Activated naive CD4-positive, alpha-beta T cell treated with anti-CD3 and anti-CD28 coated beads, Interleukin-2, amount 10 ng/mL, durations not matched to agents 7 days and 5 days (primary cell): ENCODE measurements around the gene GSPT1.

Experiments
- CTCF ChIA-PET: fragments of 350-600 bp; sonication (Branson Sonifier 250); formaldehyde crosslinking; loops from one replicate; lab custom pipeline; 2021; ENCODE audit warnings: antibody characterized with exemption; lab: Charles Lee
- DNase-seq: peaks from one replicate; pipeline ENCODE4 v3.0.0-alpha.2; 2020
- H3K27ac Mint-ChIP-seq: one replicate; pipeline ENCODE4 v1.8.0; 2021; ENCODE audit warnings: mild to moderate bottlenecking, moderate library complexity, mixed read lengths
- H3K27me3 Mint-ChIP-seq: one replicate; pipeline ENCODE4 v1.8.0; 2021; ENCODE audit warnings: mild to moderate bottlenecking, mixed read lengths
- H3K36me3 Mint-ChIP-seq: one replicate; pipeline ENCODE4 v1.8.0; 2021; ENCODE audit warnings: mixed read lengths
- H3K4me1 Mint-ChIP-seq: one replicate; pipeline ENCODE4 v1.8.0; 2021; ENCODE audit warnings: mixed read lengths
- H3K4me3 Mint-ChIP-seq: one replicate; pipeline ENCODE4 v1.8.0; 2021; ENCODE audit warnings: mild to moderate bottlenecking, moderate library complexity, mixed read lengths
- H3K9me3 Mint-ChIP-seq: one replicate; pipeline ENCODE4 v1.8.0; 2021; ENCODE audit warnings: mixed read lengths

GSPT1 gene

DNA sequence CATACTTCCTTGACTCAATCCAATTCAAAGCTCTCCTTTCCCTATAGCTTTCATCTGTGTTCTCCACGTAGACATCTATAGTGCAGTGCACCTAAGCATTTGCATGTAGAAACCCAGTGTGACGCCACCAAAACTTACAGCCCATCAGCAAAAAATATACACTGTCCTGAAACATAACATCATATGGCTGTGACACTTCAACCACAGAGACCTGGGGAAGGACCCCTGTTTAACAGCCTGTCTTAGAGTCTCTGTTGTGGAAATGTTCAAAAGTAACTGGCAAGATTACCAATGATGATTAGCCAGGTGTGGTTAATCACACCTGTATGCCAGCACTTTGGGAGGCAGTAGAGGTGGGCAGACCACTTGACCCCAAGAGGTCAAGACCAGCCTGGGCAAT lies 22.2 kb downstream of the GSPT1 start:
- no peaks in the 10 kb centered on the region for H3K9me3 Mint-ChIP-seq
- peaks cover 35% of the 10 kb centered on the region for H3K36me3 Mint-ChIP-seq
- H3K27me3 Mint-ChIP-seq, result no peaks in the 10 kb centered on the region
- no peak for DNase-seq
- no peak overlapping the region for H3K27ac Mint-ChIP-seq
- CTCF ChIA-PET, result no interaction called here
- no peak overlapping the region for H3K4me3 Mint-ChIP-seq
- H3K4me1 Mint-ChIP-seq, result peaks cover 12% of the 10 kb centered on the region

DNA sequence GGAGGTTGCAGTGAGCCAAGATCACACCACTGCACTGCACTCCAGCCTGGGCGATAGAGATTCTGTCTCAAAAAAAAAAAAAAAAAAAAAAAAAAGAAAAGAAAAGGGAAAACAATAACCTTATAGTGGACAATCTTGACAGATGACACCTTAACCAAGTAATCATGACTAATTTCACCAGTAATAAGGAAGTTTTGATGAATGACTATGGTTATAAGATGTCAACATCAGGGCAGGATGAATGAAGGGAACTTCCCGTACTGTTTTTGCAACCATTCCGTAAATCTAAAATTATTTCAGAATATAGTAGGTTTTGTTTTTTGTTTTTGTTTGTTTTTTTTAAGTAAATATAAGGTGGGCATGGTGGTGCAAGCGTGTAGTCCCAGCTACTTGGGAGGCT lies 23.0 kb downstream of the GSPT1 start:
- Mint-ChIP-seq H3K4me3 (no peak overlapping the region), H3K27ac (no peak overlapping the region), H3K9me3 (no peaks in the 10 kb centered on the region), H3K4me1 (peaks cover 6% of the 10 kb centered on the region), H3K27me3 (no peaks in the 10 kb centered on the region), H3K36me3 (peaks cover 37% of the 10 kb centered on the region)
- CTCF ChIA-PET, result no interaction called here
- no peak for DNase-seq

DNA sequence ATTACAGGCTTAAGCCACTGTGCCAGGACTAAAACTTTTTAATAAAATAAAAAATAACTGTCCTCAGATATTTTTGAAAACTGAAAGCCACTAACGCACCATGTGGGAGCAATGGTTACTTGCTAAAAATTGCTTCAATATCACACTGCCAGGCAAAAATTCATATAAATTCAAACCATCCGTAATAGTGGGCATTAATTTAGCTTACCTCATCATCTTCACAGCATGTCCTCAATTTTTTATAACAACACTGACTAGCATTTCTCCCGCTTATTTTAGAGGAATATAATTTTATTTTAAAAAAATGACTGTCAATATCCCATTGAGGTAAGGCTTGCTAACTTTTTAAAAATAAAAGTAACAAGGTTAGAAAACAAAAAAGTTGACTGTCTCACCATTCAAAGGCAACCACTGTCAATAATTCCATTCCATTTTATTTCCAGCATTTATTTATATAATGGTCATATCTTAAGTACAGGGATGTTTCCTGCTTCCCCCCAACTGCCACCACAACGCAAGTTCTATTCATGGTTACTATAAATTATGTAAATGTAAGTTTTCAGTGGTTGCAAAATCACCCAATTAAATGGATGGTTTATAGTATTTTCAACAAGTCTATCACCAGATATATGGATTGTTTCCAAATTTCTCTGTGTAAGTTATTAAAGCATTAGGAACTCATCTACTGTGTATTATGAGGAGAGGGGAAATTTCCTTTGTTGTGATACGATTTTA lies 25.4 kb downstream of the GSPT1 start:
- DNase-seq, result no peak
- Mint-ChIP-seq H3K4me1 (no peaks in the 10 kb centered on the region), H3K27ac (no peak overlapping the region), H3K36me3 (peaks cover 46% of the 10 kb centered on the region), H3K27me3 (no peaks in the 10 kb centered on the region), H3K4me3 (no peak overlapping the region), H3K9me3 (no peaks in the 10 kb centered on the region)
- CTCF ChIA-PET, result no interaction called here

DNA sequence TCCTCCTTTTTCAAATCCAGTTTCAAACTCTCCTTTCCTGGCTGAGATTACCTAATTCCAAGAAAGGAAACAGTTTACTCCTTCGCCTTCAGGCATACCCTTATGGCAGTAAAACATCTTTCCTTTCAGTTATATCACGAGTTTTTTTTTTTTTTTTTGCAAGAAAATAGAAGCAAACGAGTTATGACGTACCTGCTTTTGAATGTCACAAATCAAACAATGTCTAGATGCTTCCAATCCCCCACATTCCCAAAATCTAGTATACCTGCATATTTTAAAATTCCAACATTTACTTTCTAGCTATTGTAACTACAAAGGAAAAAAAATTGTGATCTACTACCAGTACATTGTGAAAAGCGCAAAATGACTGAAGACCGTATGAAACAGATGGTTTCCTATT lies 28.9 kb downstream of the GSPT1 start:
- Mint-ChIP-seq H3K4me3 (no peak overlapping the region), H3K9me3 (no peaks in the 10 kb centered on the region), H3K4me1 (no peaks in the 10 kb centered on the region), H3K36me3 (peaks cover 43% of the 10 kb centered on the region), H3K27ac (no peak overlapping the region), H3K27me3 (no peaks in the 10 kb centered on the region)
- CTCF ChIA-PET, result no interaction called here
- DNase-seq, result no peak

DNA sequence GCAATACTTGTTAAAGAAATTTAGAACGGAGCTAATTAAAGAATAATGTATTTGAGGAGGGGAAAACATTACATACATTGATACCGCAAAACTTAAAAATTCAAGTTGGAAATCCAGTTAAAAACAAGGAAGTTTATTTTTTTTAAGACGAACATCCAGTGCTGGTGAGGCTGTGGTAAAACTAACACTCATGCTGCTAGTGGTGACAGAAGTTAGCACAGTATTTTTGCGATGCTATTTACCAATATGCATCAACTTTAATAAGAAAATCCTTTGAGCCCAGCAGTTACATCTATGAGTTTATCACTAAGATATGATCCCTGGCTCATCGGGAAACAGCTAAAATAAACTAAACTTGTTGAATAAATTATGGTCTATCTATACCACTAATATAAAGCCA lies 31.7 kb downstream of the GSPT1 start:
- peaks cover 46% of the 10 kb centered on the region for H3K36me3 Mint-ChIP-seq

DNA sequence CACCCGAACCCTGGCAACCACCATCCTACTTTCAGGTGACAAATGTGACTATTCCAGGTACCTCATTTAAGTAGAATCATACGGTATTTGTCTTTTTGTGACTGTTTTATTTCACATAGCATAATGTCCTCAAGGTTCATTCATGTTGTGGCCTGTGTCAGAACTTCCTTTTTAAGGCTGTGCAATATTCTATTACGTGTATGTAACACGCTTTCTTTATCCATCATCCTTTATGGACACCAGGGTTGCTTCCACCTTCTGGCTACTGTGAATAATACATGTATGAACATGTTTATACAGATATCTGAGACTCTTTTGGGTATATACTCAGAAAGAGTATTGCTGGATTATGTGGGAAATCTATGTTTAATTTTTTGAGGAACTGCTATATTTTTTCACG lies 35.7 kb downstream of the GSPT1 start:
- CTCF ChIA-PET, result no interaction called here
- H3K4me1 Mint-ChIP-seq, result peaks cover 3% of the 10 kb centered on the region
- H3K36me3 Mint-ChIP-seq, result peaks cover 41% of the 10 kb centered on the region
- no peaks in the 10 kb centered on the region for H3K9me3 Mint-ChIP-seq
- no peak for DNase-seq
- no peaks in the 10 kb centered on the region for H3K27me3 Mint-ChIP-seq
- H3K27ac Mint-ChIP-seq, result peak overlapping the region; percentile 47
- H3K4me3 Mint-ChIP-seq, result no peak overlapping the region

More for the DNA sequence above, 31.7 kb downstream of the GSPT1 start:
- CTCF ChIA-PET, result interaction anchor here (0.6 to 0.7 kb wide), 2 partner anchors 405 to 470 kb away, joined by 3 read pairs; no protein-coding TSS in a partner anchor
- no peak overlapping the region for H3K4me3 Mint-ChIP-seq
- no peak for DNase-seq
- no peaks in the 10 kb centered on the region for H3K27me3 Mint-ChIP-seq
- no peak overlapping the region for H3K27ac Mint-ChIP-seq
- peaks cover 3% of the 10 kb centered on the region for H3K4me1 Mint-ChIP-seq
- H3K9me3 Mint-ChIP-seq, result no peaks in the 10 kb centered on the region

DNA sequence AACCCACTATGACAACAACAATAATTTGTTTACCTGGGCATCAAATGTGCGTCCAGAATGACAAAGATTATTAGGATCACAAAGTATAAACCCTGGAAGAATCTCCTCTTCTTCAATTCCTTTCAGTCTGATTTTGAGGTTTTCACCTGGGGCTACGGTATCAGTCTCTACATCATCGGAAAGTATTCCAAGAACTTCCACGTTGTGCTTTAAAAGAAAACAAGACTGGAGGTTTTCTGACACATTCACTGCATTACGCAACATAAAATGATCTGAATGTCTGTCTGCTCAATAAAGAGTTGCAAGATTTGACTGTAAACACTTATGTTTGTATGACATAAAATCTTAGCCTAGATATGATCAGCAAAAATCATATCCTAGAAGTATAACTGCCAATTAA lies 38.4 kb downstream of the GSPT1 start:
- no peak for DNase-seq
- CTCF ChIA-PET, result interaction anchor here (1.0 kb wide), 1 partner anchor 19 kb away, joined by 4 read pairs; no protein-coding TSS in a partner anchor
- Mint-ChIP-seq H3K4me3 (no peak overlapping the region), H3K4me1 (peaks cover 3% of the 10 kb centered on the region), H3K27ac (no peak overlapping the region), H3K27me3 (no peaks in the 10 kb centered on the region), H3K9me3 (no peaks in the 10 kb centered on the region), H3K36me3 (peaks cover 43% of the 10 kb centered on the region)

DNA sequence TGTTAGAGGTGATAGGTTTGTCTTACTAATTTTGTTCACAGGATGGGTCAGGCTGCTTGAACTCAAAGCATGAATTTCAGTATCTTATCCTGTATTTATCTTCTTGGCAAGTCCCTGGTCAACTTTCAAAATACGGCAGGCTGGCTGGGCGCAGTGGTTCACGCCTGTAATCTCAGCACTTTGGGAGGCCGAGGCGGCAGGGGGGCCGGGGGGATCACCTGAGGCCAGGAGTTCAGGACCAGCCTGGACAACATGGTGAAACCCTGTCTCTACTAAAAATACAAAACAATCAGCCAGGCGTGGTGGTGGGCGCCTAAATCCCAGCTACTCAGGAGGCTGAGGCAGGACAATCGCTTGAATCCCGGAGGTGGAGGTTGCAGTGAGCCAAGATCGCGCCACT lies 39.5 kb downstream of the GSPT1 start:
- CTCF ChIA-PET, result interaction anchor here (1.0 kb wide), 1 partner anchor 20 kb away, joined by 4 read pairs; no protein-coding TSS in a partner anchor
- no peak overlapping the region for H3K27ac Mint-ChIP-seq
- H3K9me3 Mint-ChIP-seq, result no peaks in the 10 kb centered on the region
- peaks cover 3% of the 10 kb centered on the region for H3K4me1 Mint-ChIP-seq
- H3K27me3 Mint-ChIP-seq, result no peaks in the 10 kb centered on the region
- DNase-seq, result no peak
- peaks cover 41% of the 10 kb centered on the region for H3K36me3 Mint-ChIP-seq
- no peak overlapping the region for H3K4me3 Mint-ChIP-seq

DNA sequence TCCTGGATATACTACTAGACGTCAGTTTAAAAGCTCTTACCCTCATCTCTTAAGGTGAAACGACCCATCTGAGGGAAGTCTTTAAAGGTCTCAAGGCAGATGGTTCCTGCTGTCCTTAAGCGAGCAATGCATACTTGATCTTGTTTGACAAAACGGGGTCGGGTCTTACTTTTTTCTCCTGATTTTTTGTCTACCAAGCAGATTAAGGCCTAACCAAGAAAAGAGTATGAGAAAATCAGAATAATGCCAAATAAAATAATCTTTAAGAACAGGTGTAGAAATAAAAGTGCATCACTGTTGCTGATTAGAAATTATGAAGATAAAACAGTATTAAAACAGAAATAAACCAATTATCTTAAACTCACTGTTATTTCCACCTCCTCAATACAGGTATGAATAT lies 40.0 kb downstream of the GSPT1 start:
- Mint-ChIP-seq H3K9me3 (no peaks in the 10 kb centered on the region), H3K36me3 (peaks cover 41% of the 10 kb centered on the region), H3K27me3 (no peaks in the 10 kb centered on the region), H3K27ac (no peak overlapping the region), H3K4me3 (no peak overlapping the region), H3K4me1 (peaks cover 3% of the 10 kb centered on the region)
- DNase-seq, result no peak
- CTCF ChIA-PET, result no interaction called here

DNA sequence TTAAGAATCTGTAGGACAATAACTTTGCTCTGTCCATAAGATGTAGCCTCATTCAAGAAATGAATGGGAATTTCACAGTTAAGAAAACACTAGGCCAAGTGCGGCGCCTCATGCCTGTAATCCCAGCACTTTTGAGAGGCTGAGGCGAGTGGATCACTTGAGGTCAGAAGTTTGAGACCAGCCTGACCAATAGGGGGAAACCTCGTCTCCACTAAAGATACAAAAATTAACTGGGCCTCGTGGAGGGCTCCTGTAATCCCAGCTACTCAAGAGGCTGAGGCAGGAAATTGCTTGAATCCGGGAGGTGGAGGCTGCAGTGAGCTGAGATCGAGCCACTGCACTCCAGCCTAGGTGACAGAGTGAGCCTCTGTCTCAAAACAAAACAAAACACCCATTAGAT lies 44.6 kb downstream of the GSPT1 start:
- CTCF ChIA-PET, result interaction anchor here (1.1 kb wide), 1 partner anchor 197 kb away, joined by 3 read pairs; no protein-coding TSS in a partner anchor
- Mint-ChIP-seq H3K27ac (peak overlapping the region; percentile 24), H3K36me3 (peaks cover 32% of the 10 kb centered on the region), H3K27me3 (no peaks in the 10 kb centered on the region), H3K4me1 (no peaks in the 10 kb centered on the region), H3K4me3 (no peak overlapping the region), H3K9me3 (no peaks in the 10 kb centered on the region)
- DNase-seq, result no peak

DNA sequence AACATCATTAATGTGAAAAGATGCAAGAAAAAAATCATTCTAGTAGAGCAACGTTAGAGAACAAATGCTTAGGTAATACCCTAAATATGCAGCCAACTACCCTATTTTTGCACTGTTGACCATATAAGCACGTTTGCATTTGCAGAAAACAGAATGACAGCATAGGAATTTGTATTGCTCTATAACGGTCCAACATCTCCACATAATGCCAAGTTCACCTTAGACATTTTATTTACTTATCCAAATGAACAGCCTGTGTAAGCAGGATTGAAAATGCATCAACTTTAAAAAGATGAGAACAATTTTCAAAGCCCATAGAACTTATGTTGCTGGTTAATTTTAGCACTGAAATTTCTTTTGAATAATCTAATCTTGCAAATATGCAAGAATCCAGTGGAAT lies 45.4 kb downstream of the GSPT1 start:
- no peaks in the 10 kb centered on the region for H3K9me3 Mint-ChIP-seq
- no peak for DNase-seq
- no peak overlapping the region for H3K27ac Mint-ChIP-seq
- no peaks in the 10 kb centered on the region for H3K4me1 Mint-ChIP-seq
- CTCF ChIA-PET, result no interaction called here
- no peak overlapping the region for H3K4me3 Mint-ChIP-seq
- no peaks in the 10 kb centered on the region for H3K27me3 Mint-ChIP-seq
- H3K36me3 Mint-ChIP-seq, result peaks cover 24% of the 10 kb centered on the region

DNA sequence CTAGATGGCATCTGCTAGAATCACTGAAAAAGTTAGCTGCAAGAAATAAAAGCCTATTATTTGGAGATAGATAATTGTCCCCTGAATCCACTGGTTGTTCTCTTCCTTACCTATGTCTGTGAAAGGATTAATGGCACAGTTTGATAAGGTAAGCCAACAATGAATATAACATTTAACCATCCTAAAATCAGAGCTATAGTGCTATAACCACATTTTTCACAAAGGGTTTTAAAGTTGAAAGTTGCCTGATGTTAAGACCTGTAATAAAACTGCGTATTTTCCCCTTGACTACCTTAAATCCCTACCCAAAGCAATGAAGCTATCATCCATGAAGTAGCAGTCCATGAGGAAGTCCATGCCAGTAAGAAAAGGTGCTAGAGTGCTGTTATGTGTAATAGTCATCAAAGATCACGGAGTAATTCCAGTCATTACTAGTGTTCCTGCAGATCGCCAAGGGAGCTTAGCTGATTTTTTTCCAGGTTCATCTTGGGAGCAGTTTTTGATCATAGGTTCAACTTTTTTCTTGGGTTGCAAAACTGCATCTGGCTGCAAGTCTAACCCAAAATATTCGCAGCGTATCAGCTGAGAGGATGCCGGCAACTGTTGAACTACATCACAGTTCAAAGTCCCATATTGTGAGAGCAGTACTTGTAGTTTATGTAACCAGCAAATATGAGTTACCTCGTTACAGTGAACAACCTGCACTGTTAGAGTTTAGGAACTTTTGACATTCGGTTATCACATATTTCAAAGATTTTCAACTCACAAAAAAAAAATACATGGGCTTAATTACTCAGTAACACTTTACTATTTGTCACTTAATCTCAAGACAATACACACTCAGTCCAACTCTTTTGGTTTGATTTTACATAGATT lies 46.2 kb downstream of the GSPT1 start:
- Mint-ChIP-seq H3K4me1 (no peaks in the 10 kb centered on the region), H3K9me3 (no peaks in the 10 kb centered on the region), H3K4me3 (no peak overlapping the region), H3K27me3 (no peaks in the 10 kb centered on the region), H3K36me3 (peaks cover 21% of the 10 kb centered on the region), H3K27ac (peak overlapping the region; percentile 35)
- CTCF ChIA-PET, result no interaction called here
- DNase-seq, result no peak

DNA sequence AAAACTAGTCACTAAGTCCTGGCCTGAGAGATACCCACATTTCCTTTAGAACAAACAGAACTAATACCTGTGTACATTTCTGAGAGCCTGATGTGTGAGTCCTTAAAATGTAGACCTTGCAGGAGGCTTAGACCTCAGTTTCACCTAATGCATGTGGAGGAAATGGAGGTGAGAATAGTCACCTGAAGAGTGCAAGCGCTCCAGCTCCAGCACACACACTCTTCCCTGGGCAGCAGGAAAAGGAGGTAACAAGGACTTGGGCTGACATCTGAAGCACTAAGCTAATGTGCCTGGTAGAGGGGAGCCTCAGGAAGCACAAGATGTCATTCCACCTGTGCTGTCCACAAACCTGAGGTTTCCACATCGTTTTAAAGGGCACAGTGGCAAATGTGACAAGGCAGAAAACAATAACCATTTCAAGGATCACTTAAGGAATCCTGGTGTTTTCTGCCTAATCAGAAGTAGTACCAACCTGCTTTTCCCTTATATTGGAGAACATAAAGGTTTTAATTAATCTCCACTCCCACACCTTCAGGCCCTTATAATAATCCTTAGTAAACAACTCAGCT lies 47.3 kb downstream of the GSPT1 start:
- H3K27ac Mint-ChIP-seq, result no peak overlapping the region
- no peak overlapping the region for H3K4me3 Mint-ChIP-seq
- no peaks in the 10 kb centered on the region for H3K27me3 Mint-ChIP-seq
- CTCF ChIA-PET, result no interaction called here
- DNase-seq, result no peak
- H3K36me3 Mint-ChIP-seq, result peaks cover 19% of the 10 kb centered on the region
- H3K4me1 Mint-ChIP-seq, result no peaks in the 10 kb centered on the region
- no peaks in the 10 kb centered on the region for H3K9me3 Mint-ChIP-seq

DNA sequence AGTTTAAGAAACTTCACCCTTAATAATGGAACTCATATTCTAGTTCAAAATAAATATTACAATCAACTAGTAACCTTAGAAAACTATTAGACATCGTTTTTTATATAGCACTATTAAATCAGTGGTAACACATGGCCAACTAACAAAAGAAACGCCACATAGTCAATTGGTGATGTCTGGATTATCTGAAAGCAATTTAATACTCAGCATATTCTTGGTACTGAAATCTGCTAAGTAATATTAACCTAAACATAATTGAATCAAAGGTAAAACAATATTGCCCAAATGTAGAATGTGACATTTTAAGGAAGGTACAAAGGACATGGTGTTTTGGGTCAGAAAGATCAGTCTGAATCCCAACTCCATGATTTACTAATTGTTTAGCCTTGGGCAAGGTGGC lies 53.3 kb downstream of the GSPT1 start:
- H3K27ac Mint-ChIP-seq, result no peak overlapping the region
- CTCF ChIA-PET, result no interaction called here

More for the DNA sequence above, 53.3 kb downstream of the GSPT1 start:
- H3K4me3 Mint-ChIP-seq, result no peak overlapping the region
- no peaks in the 10 kb centered on the region for H3K9me3 Mint-ChIP-seq
- peaks cover 2% of the 10 kb centered on the region for H3K4me1 Mint-ChIP-seq
- H3K27me3 Mint-ChIP-seq, result no peaks in the 10 kb centered on the region
- H3K36me3 Mint-ChIP-seq, result peaks cover 9% of the 10 kb centered on the region
- no peak for DNase-seq
